DMS53 treated with DMSO at 0.1 percent for 48 hours (cell line): ENCODE results near the gene ETS1.

Experiments
- DNase-seq: peaks from one replicate; lab custom pipeline; 2025; ENCODE audit not compliant: unreplicated experiment; lab: John Stamatoyannopoulos, UW

Gene ETS1

DNA sequence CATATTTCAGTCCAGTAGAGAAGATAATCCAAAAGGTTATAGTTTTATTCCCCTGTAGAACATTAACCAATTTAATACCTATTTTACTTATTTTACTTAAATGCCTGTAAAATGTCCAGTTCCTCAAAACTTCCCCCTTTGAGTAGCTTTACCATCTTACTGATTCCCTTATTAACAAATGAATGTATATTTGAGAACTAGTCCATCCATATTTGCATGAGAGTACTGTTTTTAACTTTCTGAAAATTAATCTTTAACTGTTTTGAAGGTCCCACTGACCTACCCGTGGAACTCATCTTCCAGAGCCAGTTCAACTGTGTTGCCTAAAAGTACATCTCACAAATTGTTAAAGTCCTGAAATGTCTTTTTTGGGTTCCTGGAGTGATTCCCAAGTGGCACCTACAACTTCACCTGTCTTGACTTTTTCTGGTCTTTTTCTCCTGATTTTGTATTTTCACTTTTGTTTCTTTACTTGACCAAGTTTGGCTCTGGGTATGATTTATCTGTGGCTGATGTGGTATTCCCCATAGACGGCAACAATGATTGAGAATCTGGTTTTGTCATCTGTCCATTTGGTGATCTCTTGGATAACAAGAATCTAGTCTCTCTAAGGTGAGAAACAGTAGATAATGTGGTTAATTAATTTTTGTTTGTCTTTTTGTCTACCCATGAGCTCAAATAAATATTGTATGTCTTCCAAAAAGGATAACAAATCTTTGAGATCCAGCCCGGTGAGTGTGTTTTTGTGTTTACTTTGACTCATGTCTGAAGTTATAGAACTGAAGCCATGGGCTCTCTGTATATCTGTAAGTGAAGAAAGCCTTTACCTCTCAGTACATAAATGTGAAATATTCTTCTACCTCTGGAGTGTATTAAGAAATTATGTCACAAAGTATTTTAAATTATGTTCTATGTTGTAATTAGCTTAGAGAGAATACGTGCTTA is 174.2 kb downstream of the ETS1 start:
- DNase-seq = peak; percentile 16

DNA sequence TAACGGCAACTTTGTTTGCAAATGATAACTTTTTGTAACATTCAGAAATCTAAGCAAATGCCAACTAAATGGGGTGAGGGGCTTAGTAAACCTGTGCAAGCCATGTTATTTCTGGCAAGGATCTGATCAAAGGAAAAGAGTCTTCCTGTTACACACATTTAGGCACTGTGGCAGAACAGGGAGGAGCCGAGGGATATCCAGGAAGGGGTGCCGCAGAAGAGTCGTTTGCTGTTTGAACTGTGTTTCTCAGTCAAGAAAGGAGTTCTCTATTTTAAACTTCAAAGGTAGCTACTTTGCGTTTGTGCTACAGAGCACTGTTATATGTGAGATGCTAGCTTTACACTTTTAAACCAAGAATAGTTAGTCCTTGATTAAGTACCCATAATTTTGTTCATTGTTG is 175.5 kb downstream of the ETS1 start:
- DNase-seq = no peak

DNA sequence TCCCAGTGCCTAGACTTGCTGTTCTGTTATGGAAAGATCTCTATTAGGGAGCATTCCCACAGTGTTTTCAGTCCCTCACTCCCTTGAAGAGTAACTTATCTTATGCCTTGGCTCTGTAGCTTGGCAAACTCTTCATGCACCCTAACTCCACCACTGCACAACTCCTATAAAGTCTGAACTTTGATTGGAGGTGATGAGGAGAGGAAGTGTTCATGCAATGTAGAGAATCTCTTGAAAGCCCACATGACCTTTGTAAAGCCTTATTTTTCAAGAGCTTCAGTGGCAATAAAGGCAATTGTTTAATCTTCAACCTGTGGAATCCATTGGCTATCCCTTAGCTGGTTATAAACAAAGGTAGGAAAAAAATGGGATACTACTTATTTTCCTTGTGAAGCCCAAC is 176.2 kb downstream of the ETS1 start:
- DNase-seq = no peak

DNA sequence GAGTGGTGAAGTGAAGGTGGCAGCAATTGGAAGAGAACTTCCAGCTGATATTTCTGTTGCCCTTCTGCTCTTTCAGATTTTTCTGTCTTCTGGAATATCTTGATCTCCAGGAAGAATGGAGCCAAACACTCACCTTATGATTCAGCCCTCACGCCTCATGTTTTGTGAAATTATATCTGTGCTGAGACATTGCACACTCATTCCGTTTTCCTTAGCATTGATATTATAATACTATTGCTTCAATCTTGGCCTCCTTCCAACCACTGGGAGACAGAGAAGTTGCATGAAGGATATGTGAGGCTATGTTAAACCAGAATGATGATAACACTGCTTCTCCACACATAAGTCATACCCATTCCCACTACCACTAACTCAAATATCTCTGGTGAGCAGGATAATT is 177.9 kb downstream of the ETS1 start:
- DNase-seq = no peak
